Kidney epithelial cell (primary cell): ENCODE results near the gene ADPRHL1. TPM values are rescaled to one million over a fixed set of nuclear protein-coding genes. Genes with fewer than 3 reads are reported as not detected.

Experiments
- DNase-seq: peaks from one replicate; pipeline ENCODE4 v3.0.0-alpha.2; 2010; ENCODE audit warnings: low read depth
- H3K27me3 ChIP-seq: 2 replicates; pipeline ENCODE4 v1.6.0; 2011; ENCODE audit warnings: low read length; ENCODE audit not compliant: control insufficient read depth, insufficient read depth
- H3K36me3 ChIP-seq: 2 replicates; pipeline ENCODE4 v1.5.1; 2011; ENCODE audit warnings: low read length; ENCODE audit not compliant: control insufficient read depth, insufficient read depth
- H3K4me3 ChIP-seq: 2 replicates; pipeline ENCODE4 v1.5.1; 2011; ENCODE audit warnings: low read depth, mild to moderate bottlenecking, control low read depth, low read length
- total RNA-seq: library from RNA; depleted of rRNA; stranded (reverse); fragments of >200 nt; gene quantifications from 2 replicates; pipeline ENCODE4 v1.2.3, GENCODE V29; 2015
- TF ChIP-seq, protein P1 (sequence below): IDR thresholded peaks from 2 replicates; pipeline ENCODE4 v1.5.1; 2011; ENCODE audit warnings: mild to moderate bottlenecking, moderate library complexity, low read length, control low read depth, inconsistent platforms; ENCODE audit not compliant: insufficient read depth, poor library complexity, severe bottlenecking

The ADPRHL1 gene
- total RNA-seq, 1 donor from 2014 or later, result 0.84 TPM

DNA sequence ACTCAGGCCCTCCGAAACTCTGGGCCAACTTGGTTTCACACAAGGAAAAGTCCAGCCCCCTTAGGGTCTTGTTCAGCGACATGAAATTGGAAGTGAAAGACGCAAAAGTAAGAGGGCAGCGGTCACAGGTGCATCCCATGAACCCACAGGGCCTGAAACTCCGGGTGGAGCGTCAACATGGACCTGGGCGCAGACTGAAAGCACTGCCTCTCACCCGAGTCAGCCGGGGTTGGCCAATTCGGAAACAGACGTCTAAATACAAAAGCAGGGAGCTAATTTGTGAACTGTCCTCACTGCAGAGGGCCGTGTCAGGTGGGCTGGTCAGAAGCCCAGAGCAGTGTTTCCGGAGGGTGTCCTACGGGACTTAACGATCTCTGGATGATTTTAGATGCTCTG is 26.7 kb downstream of the ADPRHL1 start:
- TF ChIP-seq, protein P1, sequence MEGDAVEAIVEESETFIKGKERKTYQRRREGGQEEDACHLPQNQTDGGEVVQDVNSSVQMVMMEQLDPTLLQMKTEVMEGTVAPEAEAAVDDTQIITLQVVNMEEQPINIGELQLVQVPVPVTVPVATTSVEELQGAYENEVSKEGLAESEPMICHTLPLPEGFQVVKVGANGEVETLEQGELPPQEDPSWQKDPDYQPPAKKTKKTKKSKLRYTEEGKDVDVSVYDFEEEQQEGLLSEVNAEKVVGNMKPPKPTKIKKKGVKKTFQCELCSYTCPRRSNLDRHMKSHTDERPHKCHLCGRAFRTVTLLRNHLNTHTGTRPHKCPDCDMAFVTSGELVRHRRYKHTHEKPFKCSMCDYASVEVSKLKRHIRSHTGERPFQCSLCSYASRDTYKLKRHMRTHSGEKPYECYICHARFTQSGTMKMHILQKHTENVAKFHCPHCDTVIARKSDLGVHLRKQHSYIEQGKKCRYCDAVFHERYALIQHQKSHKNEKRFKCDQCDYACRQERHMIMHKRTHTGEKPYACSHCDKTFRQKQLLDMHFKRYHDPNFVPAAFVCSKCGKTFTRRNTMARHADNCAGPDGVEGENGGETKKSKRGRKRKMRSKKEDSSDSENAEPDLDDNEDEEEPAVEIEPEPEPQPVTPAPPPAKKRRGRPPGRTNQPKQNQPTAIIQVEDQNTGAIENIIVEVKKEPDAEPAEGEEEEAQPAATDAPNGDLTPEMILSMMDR, result no peak
- H3K4me3 ChIP-seq, result no peak overlapping the region
- DNase-seq, result no peak
- H3K36me3 ChIP-seq, result no peaks in the 10 kb centered on the region
- peaks cover 2% of the 10 kb centered on the region for H3K27me3 ChIP-seq

DNA sequence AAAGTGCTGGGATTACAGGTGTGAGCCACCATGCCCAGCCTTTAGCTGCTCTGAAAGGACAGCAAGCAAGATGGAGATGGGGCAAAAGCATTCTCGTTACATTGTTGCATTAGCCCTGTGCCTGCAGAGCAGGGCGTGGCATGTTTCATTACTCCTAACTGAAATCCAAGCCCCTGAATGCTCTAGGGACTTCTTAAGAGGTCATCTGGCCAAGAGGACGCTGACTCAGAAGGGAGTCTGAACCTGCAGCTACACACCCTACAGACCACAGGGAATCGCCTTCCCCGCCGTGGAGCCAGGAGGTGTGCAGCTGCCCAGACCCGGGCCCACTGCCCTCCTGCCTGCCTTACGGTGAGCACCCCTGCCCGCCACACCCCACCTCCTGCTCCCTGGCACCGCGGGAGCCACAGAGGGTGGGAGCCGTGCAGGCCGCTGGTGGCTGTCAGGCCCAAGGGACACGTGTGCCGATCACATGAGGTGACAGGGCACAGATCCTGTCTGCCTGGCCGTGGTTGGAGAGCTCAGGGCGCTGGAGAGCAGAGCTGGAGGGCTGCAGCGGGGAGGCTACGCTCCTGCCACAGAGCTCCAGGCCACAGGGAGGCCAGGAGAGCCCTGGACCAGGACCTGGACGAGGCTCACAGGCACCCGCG is 27.2 kb downstream of the ADPRHL1 start:
- DNase-seq, result no peak
- Histone ChIP-seq H3K4me3 (no peak overlapping the region), H3K27me3 (peaks cover 2% of the 10 kb centered on the region), H3K36me3 (no peaks in the 10 kb centered on the region)
- TF ChIP-seq, protein P1, result no peak

DNA sequence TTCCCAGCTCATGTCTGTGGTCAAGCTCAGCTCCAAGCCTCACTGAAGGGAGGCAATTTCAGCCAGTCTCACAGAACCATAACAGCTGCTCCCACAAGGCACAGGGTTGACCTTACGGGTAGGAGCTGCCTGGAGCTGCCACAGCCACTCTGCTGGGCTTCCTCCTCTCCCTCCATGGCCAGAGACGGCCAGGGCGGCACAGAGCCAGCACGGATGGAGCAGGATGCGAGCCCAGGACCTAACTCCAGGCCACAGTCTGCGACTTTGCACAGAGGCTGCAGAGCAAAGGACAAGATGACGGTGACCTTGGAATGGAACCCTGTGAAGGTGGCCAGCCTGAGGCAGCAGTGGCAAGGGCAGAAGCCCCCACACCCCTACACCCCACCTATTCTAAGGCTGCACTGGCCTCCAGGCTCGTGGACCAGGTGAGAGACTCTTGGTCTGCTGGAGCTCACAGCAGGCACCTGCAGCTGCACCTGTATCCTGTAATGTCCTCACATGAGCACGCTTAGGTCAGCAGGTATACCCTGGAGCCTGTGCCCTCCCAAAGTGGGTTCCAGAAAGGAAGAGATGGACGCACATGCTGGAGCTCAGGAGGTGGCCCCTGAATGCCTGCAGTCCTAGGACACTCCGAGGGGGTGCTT is 29.6 kb downstream of the ADPRHL1 start:
- DNase-seq, result no peak
- no peak overlapping the region for H3K4me3 ChIP-seq
- peaks cover 2% of the 10 kb centered on the region for H3K27me3 ChIP-seq
- no peaks in the 10 kb centered on the region for H3K36me3 ChIP-seq
- TF ChIP-seq, protein P1, result no peak

DNA sequence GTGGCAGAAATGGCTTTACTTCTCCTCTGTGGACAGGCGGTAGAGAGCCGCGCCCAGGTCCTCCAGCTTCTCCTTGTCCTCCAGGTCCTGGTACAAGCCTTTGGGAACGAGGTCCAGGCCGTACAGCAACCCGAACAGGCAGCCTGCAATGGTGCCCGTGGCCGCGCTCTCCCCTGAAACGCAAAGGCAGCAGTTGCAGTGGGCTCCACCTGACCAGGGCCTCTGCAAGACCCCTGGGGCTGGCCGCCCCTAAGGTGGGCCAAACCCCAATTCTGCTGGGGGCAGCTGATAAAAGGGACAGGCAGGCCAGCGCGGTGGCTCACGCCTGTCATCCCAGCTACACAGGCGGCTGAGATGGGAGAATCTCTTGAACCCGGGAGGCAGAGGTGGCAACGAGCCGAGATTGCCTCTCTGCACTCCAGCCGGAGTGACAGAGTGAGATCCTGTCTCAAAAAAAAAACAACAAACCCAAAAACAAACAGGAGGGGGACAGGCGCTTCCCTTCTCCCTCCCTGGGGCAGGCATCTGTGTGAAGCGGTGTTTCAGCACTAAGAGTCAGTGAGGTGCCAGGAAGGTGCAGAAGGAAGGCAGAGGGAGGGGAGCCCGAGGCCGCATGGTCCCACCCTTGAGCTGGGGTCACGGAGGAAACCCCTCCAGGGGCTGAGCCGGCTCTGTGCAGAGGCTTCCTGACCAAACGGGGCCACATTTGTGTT is 30.3 kb downstream of the ADPRHL1 start:
- TF ChIP-seq, protein P1, result no peak

DNA sequence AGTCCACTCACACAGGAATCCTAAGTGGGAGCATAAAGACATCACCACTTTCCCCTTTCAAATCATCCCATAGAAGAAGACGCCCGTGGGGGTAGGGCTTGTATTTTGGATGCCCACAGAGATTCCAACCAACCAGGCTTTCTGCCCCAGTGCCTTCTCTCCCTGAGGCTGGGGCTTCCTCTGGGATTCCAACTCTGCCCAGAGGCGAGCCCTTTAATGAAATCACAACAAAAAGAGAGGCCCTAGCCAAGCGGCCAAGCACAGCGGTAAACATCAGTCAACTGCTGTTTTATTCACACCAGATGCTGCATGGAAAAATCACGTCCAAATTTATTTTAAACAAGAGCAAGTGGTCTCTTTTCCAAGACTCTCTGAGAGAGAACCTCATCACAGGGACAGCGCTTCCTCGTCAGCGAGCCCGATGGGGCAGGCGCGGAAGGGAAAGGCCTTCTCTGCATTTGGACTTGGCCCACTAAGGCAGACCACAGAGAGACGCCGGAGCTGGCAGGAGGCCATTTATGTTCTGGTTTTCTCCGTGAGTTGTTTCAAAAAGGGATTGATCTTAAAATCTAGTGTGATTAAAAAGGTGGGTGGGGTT is 31.5 kb downstream of the ADPRHL1 start:
- TF ChIP-seq, protein P1, result no peak
- no peak for DNase-seq
- Histone ChIP-seq H3K36me3 (no peaks in the 10 kb centered on the region), H3K4me3 (no peak overlapping the region), H3K27me3 (peaks cover 7% of the 10 kb centered on the region)

More for the DNA sequence above, 30.3 kb downstream of the ADPRHL1 start:
- Histone ChIP-seq H3K4me3 (no peak overlapping the region), H3K27me3 (peaks cover 4% of the 10 kb centered on the region), H3K36me3 (no peaks in the 10 kb centered on the region)
- no peak for DNase-seq
